Natural killer cell (primary cell): ENCODE results near the gene EZR. TPM values are rescaled to one million over a fixed set of nuclear protein-coding genes. Genes with fewer than 3 reads are reported as not detected.
A peak's percentile ranks its signal among the peaks of the same experiment; 100 is the strongest.

Source experiments
- ATAC-seq, 3 donors: fragments of 150-1000 bp in 2 of 3; fragments of 200-7000 bp in 1 of 3; cut with Tn5 transposase; 1 replicate in 1 of 3; 2 replicates in 2 of 3; pipeline ENCODE4 v1.10.0; 2021; ENCODE audit warnings: mild to moderate bottlenecking in 2 of 3, moderate library complexity in 2 of 3
- DNase-seq, 2 donors: peaks; one replicate each; pipeline versions ENCODE4 v3.0.0 to v3.0.0-alpha.2; 2013 to 2021; ENCODE audit warnings: mixed read lengths in 1 of 2
- H3K27ac ChIP-seq: one replicate; pipeline ENCODE4 v1.5.1; 2013; ENCODE audit warnings: mild to moderate bottlenecking, low read length
- H3K27me3 ChIP-seq: one replicate; pipeline ENCODE4 v1.6.1; 2013; ENCODE audit warnings: low read length; ENCODE audit not compliant: control insufficient read depth, insufficient read depth
- H3K36me3 ChIP-seq: one replicate; pipeline ENCODE4 v1.6.1; 2013; ENCODE audit warnings: low read length; ENCODE audit not compliant: control insufficient read depth, insufficient read depth
- H3K4me1 ChIP-seq: one replicate; pipeline ENCODE4 v1.6.1; 2013; ENCODE audit warnings: low read length; ENCODE audit not compliant: control insufficient read depth, insufficient read depth
- H3K4me3 ChIP-seq: one replicate; pipeline ENCODE4 v1.5.1; 2013; ENCODE audit warnings: low read length
- H3K9me3 ChIP-seq: one replicate; pipeline ENCODE4 v1.6.1; 2013; ENCODE audit warnings: low read length; ENCODE audit not compliant: control insufficient read depth, insufficient read depth
- H3K27ac Mint-ChIP-seq, 2 donors: one replicate each; pipeline ENCODE4 v1.8.0; 2022; ENCODE audit warnings: mild to moderate bottlenecking in 2 of 2, mixed read lengths in 2 of 2, moderate library complexity in 1 of 2
- H3K27me3 Mint-ChIP-seq, 2 donors: one replicate each; pipeline ENCODE4 v1.8.0; 2022; ENCODE audit warnings: low read depth in 2 of 2, mixed read lengths in 2 of 2
- H3K36me3 Mint-ChIP-seq: one replicate; pipeline ENCODE4 v1.8.0; 2022; ENCODE audit warnings: mixed read lengths
- H3K4me1 Mint-ChIP-seq, 2 donors: one replicate each; pipeline ENCODE4 v1.8.0; 2022; ENCODE audit warnings: mixed read lengths in 2 of 2
- H3K4me3 Mint-ChIP-seq: one replicate; pipeline ENCODE4 v1.8.0; 2022; ENCODE audit warnings: mild to moderate bottlenecking, moderate library complexity, mixed read lengths
- H3K9me3 Mint-ChIP-seq, 2 donors: one replicate each; pipeline ENCODE4 v1.8.0; 2022; ENCODE audit warnings: mixed read lengths in 2 of 2
- CTCF ChIP-seq: fragments of 200-600 bp; IDR thresholded peaks from one replicate; pipeline ENCODE4 v1.8.0; 2022; ENCODE audit warnings: antibody characterized with exemption
- WGBS: methylation state at CpG from one replicate; pipeline ENCODE4 v1.1.7; 2013; ENCODE audit warnings: missing lambda C conversion rate; ENCODE audit not compliant: insufficient coverage; 5-methylcytosine and 5-hydroxymethylcytosine counted together
- intact Hi-C: fragments of 100-400 bp; cut with micrococcal nuclease; formaldehyde crosslinking; loops from one replicate; pipeline ENCODE4 v1.14.2; 2022
- total RNA-seq, 4 donors: library from RNA; stranded (reverse); fragments of 120-200 nt in 1 of 4; gene quantifications; one replicate each; pipeline versions ENCODE4 v1.2.3 to v1.2.4, GENCODE V29; 2013 to 2022

Gene EZR
- total RNA-seq, 3 donors from 2014 or later (not counting 1 experiment from before 2014, with no cell fraction given) = 119 to 157 (median 133) TPM

GRCh38 chr6:158751921-158752320 is 67.2 kb downstream of the EZR start:
- Mint-ChIP-seq H3K4me3 (no peak overlapping the region), H3K9me3 (no peaks in the 10 kb centered on the region), H3K27me3 (no peaks in the 10 kb centered on the region), H3K36me3 (peaks cover 18% of the 10 kb centered on the region), H3K27ac (no peak overlapping the region), H3K4me1 (peaks cover 0 to 6% of the 10 kb centered on the region in 2 donors)
- H3K4me1 ChIP-seq = no peaks in the 10 kb centered on the region
- peaks cover 38% of the 10 kb centered on the region for H3K36me3 ChIP-seq
- H3K4me3 ChIP-seq = no peak overlapping the region
- H3K9me3 ChIP-seq = no peaks in the 10 kb centered on the region
- no peak for DNase-seq
- H3K27me3 ChIP-seq = no peaks in the 10 kb centered on the region
- ATAC-seq = no peak
- WGBS = 93% methylated on average over 9 of the region's 9 CpGs
- no peak overlapping the region for H3K27ac ChIP-seq
- TF ChIP-seq CTCF = no peak
- intact Hi-C loops = no loop called here

- peaks cover 42% of the 10 kb centered on the region for H3K36me3 ChIP-seq
- intact Hi-C loops = no loop called here
- no peak overlapping the region for H3K27ac Mint-ChIP-seq
- H3K4me1 ChIP-seq = no peaks in the 10 kb centered on the region
- no peak overlapping the region for H3K4me3 ChIP-seq
- H3K27me3 ChIP-seq = no peaks in the 10 kb centered on the region
- no peaks in the 10 kb centered on the region for H3K9me3 Mint-ChIP-seq
- H3K4me3 Mint-ChIP-seq = no peak overlapping the region
- no peak overlapping the region for H3K27ac ChIP-seq
- peaks cover 18% of the 10 kb centered on the region for H3K36me3 Mint-ChIP-seq
- DNase-seq (no peak), ATAC-seq (no peak)
- H3K4me1 Mint-ChIP-seq = peaks cover 0 to 6% of the 10 kb centered on the region in 2 donors
- H3K9me3 ChIP-seq = no peaks in the 10 kb centered on the region
- no peak for TF ChIP-seq CTCF
- WGBS = 82% methylated on average over 9 of the region's 9 CpGs
- H3K27me3 Mint-ChIP-seq = no peaks in the 10 kb centered on the region
These were observed 67.9 kb downstream of the EZR start for GRCh38 chr6:158751224-158751623.

GRCh38 chr6:158744986-158745430 is 74.2 kb downstream of the EZR start:
- Mint-ChIP-seq H3K4me1 (no peaks in the 10 kb centered on the region), H3K27me3 (no peaks in the 10 kb centered on the region), H3K4me3 (no peak overlapping the region), H3K36me3 (peaks cover 32% of the 10 kb centered on the region), H3K9me3 (no peaks in the 10 kb centered on the region), H3K27ac (no peak overlapping the region)
- Histone ChIP-seq H3K9me3 (no peaks in the 10 kb centered on the region), H3K27me3 (no peaks in the 10 kb centered on the region), H3K4me1 (no peaks in the 10 kb centered on the region), H3K36me3 (peaks cover 45% of the 10 kb centered on the region), H3K4me3 (no peak overlapping the region), H3K27ac (no peak overlapping the region)
- 98% methylated on average over 5 of the region's 5 CpGs for WGBS
- intact Hi-C loops = no loop called here
- TF ChIP-seq CTCF = no peak
- DNase-seq (no peak), ATAC-seq (no peak)

- peaks cover 43% of the 10 kb centered on the region for H3K36me3 ChIP-seq
- ATAC-seq = no peak
These were observed 76.0 kb downstream of the EZR start for GRCh38 chr6:158743033-158743651.

More at GRCh38 chr6:158743033-158743651, 76.0 kb downstream of the EZR start:
- intact Hi-C loops = no loop called here
- no peak for DNase-seq
- Mint-ChIP-seq H3K36me3 (peaks cover 43% of the 10 kb centered on the region), H3K9me3 (peaks cover 4 to 6% of the 10 kb centered on the region in 2 donors), H3K4me1 (peaks cover 0 to 4% of the 10 kb centered on the region in 2 donors), H3K27me3 (no peaks in the 10 kb centered on the region), H3K27ac (peak overlapping the region in 1 of 2 donors; percentile 7), H3K4me3 (no peak overlapping the region)
- H3K27ac ChIP-seq = no peak overlapping the region
- H3K4me1 ChIP-seq = no peaks in the 10 kb centered on the region
- peaks cover 3% of the 10 kb centered on the region for H3K9me3 ChIP-seq
- no peaks in the 10 kb centered on the region for H3K27me3 ChIP-seq
- 97% methylated on average over 6 of the region's 6 CpGs for WGBS
- H3K4me3 ChIP-seq = no peak overlapping the region
- no peak for TF ChIP-seq CTCF
